NCI-H1417 treated with DMSO at 0.1 percent for 48 hours (cell line): Measurements from ENCODE around the gene POU2AF2.
"Not testable (repeated sequence)": the region's sequence is repeated elsewhere in the genome, so short reads cannot be mapped to it uniquely, and the experiment has no call there.

Experiments
- DNase-seq: peaks from one replicate; lab custom pipeline; 2025; lab: John Stamatoyannopoulos, UW

The POU2AF2 gene

DNA sequence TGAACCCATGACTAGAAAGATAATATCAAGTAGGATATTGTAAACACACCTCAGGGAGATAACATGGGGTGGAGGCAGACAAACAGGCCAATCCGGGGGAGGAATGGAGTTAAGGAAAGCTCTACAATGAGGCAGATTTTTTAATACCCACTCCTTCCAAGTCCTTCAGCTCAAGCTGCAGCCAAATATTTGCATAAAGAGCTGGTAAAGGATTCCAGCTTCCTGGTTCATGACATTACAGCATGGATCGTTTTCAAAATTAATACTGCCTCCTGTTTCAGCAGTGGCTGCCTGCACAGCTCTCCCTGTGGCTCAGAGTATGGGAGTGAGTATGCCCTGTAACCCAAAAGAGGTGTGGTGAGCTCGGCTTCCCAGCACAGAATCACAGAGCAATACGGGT lies 57.9 kb downstream of the POU2AF2 start:
- DNase-seq: no peak

DNA sequence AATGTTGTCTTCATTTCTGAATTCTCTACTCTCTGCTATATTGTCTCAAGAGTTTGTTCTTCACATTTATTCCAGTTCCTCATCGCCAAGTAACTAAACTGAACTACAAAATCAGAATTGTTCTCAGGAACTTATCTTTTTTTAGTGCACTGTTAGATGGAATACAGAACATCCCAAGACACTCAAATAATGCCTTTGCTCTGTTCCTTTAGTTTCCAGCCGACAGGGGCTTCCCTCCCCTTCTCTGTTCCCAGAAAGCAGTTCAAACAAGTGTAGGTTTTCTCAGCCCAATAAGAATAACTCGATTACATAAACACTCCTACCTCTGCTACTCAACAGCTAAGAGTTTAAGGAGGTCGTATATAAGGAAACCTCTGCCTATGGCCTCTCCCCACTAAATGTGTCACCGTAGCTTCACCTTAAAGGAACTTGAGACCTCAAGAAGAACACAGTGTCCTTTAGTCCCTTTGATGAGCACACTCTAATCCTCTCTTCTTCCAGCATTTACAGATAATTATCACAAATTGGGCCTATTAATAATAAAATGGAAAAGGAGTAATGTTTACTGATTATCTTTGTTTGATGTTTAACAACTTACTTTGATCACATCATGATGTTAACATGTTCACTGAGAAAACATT lies 59.8 kb downstream of the POU2AF2 start:
- no peak for DNase-seq

DNA sequence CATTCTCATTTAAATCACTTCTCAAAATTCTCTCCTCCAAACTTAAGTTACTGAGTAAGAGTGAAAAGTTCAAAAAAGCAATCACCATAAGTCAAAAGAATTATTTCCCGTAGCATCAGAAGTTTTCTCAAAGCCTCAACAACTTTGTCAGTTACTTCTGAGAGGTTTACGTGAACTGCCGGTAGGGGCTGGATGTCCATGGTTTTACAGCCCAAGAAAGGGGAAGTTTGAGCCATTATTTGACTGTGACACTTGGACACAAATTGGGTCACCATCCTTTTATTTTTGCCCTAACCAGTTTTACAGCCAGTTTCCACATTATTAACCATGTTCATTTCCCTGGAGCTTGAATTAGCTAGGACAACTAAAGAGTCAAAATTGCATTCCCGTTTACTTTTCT lies 60.4 kb downstream of the POU2AF2 start:
- no peak for DNase-seq

DNA sequence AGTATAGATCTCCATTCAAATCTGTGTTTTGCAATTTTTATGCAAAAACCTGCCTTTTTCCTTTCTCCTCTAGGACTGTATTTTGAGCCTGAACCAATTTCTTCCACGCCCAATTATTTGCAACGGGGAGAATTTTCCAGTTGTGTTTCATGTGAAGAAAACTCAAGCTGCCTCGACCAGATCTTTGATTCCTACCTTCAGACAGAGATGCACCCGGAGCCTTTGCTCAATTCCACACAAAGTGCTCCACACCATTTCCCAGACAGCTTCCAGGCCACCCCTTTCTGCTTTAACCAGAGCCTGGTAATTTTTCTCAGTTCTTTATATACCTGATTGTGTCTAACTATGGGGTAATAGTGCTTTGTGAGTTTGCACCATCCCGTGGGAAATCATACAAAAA lies 60.8 kb downstream of the POU2AF2 start:
- no peak for DNase-seq

DNA sequence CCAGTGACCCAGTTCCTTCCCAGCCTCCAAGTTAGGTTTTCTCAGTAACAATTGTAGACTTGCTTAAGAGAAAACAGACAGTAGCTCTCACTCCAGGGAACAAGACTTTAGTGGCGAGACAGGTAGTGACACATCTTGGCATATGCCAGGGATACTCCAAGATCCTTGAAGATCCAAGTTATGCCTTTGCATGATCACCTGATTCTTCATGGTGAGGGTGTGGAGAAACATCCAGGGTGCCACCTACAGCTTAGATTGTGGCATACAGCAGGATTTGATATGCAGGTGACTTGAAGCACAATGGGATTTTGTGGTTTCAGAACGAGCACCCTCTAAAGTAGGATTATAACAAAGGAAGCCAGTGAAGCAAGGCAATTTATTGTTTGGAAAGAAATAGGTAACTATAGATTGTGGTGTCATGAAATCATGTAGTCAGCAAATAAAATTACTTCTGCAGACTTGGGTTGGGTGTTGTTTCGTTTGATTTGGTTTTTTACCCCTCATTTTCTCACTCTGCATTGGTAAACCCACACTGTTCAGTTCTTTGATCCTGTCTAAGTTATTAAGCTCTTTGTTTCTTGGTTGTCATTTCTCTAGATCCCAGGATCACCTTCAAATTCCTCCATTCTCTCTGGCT lies 62.1 kb downstream of the POU2AF2 start:
- no peak for DNase-seq

DNA sequence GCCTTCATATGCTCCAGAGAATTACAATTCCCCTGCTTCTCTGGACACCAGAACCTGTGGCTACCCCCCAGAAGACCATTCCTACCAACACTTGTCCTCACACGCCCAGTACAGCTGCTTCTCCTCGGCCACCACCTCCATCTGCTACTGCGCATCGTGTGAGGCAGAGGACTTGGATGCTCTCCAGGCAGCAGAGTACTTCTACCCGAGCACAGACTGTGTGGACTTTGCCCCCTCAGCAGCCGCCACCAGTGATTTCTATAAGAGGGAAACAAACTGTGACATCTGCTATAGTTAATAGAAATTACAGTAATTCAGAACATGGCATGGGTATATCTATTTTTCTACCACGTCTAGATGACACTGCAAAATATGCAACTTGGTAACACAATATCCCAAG lies 62.6 kb downstream of the POU2AF2 start:
- no peak for DNase-seq

DNA sequence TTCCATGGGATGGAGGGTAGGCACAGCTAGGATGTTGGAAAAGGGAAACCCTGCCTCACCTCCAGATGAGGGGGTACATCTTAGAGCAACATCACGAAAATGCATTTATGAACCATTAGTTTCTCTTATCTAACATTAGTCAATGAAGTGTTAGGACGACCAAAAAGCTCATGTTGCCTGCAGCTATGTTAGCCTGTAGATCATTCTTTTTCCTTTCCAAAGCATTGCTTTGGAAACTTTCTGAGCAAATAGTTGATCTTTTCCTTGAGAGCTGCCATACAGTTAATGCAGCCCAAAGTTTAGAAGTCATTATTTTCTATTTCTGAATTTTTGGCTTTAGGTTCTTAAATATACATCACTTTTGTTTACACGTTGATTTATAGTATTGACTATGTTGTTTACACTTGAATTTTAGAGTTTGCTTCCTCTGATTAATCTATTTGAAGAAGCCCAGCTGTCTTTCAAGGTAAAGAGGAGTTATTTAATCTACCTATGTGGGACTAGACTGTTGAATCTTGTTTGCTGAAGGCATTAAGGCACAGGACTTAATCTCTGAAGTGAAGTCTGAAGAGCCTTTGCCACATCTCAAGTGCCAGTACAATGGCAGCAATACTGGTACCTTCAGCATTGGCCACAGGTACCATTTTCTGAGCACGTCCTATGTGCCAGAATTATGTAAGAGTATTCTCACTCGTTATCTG lies 63.8 kb downstream of the POU2AF2 start:
- DNase-seq: no peak

DNA sequence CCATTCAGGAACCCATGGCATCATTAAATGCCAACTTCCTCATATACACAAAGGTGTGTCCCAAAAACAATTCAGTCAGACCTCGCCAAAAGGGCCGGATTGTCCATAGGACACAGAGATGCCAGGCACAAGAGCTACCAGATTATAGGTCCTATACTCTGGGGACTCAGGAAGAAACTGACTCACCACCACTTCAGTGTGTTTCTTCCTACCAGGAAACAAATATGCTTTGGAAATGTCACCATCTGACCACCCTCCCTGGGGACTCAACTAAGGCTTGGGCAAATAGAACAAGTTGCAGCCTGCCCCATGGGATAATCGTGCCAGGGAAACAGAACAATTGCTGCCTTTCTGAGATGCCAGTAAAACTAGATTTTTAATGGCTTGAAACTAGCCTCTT lies 64.6 kb downstream of the POU2AF2 start:
- DNase-seq: no peak

DNA sequence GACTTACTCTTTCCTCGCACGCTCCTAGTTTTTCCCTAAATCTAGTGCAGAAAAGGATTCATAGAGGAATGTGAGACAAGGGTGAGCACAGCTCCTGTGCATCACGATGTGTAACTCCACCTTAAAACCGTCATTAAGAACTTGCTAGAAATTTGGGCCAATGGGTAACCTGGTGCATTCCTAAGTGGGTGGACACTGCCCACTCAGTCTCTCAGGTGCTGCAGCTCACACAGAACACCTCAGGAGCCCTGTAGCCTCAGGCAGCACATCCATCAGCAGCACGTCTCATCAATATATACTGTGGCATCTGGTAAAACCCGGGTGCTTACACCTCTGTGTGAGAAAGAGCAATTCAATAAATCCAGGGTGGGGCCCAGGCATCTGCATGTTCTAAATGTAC lies 65.2 kb downstream of the POU2AF2 start:
- DNase-seq: no peak

DNA sequence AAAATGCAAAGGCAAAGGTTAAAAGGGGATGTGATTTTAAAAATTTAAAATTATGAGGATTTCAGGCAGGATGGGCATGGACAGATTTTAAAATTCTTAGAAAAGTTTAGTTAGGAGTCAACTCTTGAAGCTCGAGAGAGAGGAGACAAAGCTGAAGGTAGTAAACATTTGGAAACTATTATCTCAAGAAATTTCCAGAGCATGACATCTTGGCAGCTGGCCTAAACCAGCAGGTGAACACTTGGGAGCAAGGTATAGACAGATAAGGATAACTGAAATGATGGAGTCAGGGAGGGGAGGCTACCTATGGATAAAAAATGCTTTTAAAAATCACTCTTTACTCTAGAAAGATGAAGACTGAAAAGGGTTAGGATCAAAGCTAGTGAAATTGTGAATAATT lies 66.6 kb downstream of the POU2AF2 start:
- no peak for DNase-seq

DNA sequence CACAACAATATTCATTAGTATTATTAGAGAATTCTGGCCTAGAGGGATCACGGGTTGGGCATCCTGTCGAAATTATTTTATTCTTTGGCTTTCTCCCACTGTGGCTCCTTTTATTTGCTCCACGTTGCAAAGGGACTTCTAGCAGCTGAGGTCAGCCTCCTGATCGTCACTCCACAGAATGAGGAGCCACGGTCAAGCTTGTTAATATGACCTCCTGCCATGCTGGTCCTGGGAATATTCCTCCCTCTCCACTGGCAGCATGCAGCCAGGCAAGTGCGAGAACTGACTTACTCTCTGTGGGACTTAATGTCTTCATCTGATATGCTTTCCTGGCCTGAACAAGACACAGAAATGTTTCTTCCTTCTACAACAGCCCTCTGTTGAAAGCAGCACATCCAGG lies 73.8 kb downstream of the POU2AF2 start:
- DNase-seq: no peak

DNA sequence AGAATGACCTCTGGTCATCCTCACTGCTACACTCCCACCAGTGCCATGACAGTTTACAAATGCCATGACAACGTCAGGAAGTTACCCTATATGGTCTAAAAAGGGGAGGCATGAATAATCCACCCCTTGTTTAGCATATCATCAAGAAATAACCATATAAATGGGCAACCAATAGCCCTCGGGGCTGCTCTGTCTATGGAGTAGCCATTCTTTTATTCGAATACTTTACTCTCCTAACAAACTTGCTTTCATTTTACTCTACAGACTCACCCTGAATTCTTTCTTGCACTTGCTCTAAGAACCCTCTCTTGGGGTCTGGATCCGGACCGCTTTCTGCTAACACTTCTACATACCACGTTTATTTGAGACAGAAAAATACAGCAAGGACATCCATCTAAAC lies 74.7 kb downstream of the POU2AF2 start:
- DNase-seq: not testable (repeated sequence)

DNA sequence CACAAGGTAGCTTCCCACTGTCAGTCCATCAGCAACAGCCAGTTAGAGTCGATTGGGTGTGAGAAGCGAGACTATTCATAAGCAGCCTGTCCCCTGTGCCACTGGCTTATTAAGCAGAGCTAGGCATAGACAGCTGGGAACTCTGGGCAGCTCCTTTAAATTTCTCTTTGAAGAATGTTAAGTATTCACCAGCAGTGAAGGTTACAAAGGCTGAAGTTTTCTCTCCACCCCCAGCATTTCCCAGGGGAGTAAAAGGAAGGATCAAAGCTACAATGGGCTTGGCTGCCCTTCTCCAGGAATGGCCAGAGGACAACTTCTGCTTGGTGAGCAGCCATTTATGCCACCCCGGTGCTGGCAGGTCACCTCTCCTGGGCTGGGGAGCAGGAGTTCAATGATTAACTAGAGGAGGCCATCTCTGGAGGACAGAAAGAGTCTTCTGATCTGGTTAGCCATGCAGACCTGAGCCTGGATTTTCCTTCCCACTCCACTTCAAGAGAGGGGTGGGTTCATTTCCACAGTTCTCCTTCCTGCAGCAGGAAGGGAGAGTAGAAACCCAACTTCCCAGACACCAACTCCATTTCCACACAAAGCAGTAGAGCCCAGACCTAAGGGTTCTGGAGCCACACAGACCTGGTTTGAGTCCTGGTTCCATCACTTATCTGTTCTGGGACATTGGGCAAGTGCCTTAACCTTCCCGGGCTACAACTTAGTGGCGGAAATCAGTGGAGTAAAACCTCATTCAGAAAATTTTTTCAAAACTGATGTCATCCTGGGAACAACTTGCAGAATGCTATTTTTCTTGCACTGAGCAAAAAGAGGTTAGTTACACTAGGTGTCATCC lies 75.4 kb downstream of the POU2AF2 start:
- DNase-seq: no peak

DNA sequence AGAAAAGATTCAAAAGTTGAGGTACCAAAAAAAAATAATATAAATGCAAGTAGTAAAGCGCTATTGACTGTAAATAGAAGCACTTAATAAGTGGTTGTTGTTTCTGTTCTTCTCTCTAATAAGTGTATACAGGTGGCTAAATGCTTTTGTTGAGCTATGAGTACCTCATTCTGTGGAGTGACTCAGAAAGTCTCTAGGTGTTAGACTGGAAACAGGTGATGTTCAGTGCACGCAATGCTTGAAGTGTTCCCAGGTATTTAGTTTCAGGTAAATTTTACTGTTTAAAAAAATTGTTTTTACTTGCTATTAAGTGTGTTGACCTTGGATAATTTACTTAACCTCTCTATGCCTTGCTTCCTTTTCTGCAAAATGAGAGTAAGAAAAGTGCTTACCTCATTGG lies 77.0 kb downstream of the POU2AF2 start:
- DNase-seq: no peak

DNA sequence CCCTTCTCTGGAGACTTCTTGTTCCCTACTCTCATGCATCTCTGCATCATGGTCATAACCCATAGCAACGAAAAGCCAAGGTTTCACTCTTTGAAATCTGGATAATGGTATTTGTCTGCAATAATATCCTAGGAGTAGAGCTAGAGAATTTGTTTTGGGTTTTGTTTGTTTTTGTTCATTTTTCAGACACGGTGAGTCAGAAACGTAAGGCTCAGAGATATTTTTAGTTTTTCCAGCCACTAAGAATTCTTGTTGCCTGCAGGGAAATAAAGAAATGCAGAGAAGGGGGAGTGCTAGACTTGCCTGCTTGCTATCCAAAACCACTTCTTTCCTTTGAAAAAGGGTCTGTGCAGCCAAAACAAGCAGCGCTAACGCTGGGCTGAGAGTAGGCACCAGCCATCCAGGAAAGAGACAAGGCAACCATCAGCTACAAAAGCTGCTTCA lies 78.8 kb downstream of the POU2AF2 start:
- no peak for DNase-seq

DNA sequence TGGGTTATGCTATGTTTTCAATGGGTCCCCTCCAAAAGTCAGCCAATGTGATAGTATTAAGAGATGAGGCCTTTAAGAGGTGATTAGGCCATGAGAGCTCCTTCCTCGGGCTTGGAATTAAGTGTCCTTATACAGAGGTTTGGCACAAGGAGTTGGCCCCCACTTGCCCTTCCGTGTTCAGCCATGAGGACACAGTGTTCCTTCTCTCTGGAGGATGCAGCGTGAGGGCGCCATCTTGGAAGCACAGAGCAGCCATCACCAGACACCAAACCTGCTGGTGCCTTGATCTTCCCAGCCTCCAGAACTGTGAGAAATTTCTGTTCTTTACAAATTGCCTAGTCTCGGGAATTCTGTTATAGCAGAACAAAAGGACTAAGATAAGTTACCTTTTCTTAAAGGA lies 79.7 kb downstream of the POU2AF2 start:
- DNase-seq: no peak

DNA sequence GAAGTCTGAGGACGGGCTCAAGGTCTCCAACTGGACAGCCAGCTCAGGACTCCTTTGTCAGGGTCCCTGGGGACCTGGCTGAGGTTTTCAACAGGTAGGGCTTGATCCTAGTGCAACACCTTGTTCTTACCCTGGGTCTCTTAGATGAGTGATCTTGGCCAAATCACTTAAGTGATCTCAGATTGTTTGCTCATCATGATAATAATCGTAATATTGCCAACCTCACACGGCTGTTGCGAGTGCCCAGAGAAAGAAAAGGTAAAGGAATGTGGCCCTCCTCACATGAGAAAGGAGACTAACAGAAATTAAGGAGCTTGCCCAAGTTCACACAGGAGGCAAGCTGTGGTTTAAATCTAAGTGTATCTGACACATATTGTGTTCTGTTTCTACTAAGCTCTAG lies 81.3 kb downstream of the POU2AF2 start:
- DNase-seq: no peak

DNA sequence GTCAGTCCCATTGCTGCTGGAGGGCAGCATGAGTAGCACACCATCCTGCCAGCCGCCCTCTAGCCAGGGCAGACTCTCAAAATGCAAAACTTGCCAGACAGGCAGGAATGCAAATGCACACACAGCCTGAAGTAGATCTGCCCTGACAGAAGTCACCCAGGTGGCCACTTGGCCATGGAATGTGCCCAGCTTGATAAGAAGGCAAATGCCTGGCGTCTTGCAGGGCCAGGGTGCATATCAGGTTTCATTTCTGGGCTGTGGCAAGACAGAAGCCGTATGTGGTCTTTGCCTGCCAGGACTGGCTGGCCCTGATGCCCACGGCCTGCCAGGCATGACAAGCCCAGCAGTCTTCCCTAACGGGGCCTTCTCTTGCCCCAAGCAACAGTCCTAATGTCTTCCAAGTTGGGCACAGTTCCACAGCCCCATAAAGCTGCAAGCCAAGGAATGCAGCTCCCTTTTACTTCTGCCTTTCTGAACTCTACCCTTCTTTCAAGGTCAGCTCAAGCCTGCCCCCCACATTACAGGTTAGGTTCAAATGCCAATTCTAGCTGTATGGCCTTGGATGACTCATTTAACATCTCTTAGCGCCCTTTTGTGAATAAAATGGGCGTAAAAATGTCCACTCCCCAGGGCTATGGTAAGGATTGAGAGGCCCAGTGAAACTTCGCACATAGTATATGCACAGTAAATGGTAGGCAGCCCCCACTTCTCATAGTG lies 82.5 kb downstream of the POU2AF2 start:
- no peak for DNase-seq

DNA sequence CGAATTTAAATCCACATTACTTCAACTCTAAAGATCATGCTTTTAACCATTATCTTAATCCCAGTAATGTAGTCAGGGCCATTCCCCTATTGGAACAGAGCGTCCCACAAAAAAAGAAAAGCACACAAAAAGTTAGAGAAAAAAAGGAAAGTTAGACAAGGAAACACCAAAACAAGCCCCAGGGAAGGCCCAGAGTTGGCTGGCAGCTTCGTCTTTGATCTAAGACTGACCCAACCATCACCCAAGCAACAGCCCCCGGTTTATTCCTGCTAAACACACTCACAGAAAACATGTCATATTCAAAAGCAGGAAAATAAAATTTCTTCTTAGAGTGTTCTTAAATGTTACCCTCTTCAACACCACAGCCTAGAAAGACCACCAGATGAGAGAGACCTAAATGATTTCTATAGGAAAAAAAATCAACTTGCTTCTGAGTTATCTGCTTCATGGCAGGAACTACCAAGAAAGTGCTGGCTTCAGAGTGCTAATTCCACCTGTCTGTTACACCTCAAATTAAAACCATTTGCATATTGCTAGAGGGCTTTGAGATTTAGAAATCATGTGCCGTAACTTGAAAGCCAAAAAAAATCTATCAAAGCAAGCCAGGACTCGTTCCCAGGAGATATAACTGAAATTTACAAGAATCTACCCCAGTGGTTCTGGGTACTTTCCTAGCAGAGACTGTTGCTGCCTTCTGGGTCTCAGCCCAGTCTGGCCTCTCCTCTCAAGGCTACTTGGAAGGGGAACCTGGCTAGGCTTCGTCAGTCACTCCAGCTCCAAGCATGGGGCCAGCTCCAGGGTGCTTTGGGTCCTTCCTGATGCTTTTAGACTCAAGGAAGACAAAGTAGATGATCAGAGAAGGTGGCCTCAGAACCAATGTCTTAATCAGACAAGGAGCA lies 84.0 kb downstream of the POU2AF2 start:
- DNase-seq: no peak

DNA sequence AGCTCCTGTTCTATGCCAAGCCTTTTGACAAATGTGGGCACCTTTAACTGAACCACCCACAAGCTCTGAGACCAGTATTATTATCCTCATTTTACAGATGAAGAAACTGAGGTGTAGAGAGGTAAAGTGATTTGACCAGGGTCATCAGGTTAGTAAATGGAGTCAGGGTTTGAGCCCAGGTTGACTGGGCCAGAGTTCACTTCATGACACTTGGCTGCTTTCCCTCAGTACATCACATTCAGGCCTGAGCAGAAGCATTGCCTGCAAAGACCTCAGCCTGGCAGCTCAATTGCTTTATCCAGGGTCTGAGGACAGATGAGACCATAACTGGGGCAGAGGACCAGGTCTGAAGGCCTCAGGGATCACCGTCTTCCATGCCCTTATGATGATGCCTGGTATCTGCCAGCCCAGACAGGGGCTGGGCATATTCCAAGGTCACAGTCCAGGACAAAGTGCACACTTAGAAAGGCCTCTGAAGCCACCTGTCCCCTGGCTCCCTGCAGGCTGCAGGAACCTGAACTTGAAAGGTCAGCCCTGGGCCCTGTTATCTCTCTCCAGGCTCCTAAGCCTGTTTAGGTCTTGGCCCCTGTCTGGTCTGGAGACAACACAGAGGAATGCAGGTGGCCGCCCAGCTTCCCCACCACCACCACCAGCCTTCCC lies 84.8 kb downstream of the POU2AF2 start:
- no peak for DNase-seq
